Adrenal gland (tissue), 5 donors: ENCODE results near the gene SLC27A5.
"Not testable (repeated sequence)": the region's sequence is repeated elsewhere in the genome, so short reads cannot be mapped to it uniquely, and the experiment has no call there.

ENCODE experiments used
- POLR2A ChIP-seq, 2 donors: fragments of 450-650 bp; IDR thresholded peaks; one replicate each; pipeline ENCODE4 v1.6.1; 2017; ENCODE audit warnings: antibody characterized with exemption in 2 of 2, mild to moderate bottlenecking in 2 of 2, moderate library complexity in 1 of 2
- TF ChIP-seq, protein P1 (sequence below), 6 experiments: fragments of 450-650 bp in 4 of 6; fragments of 200-600 bp in 2 of 6; sonication (generic) in 1 of 6; IDR thresholded peaks; 1 replicate in 5 of 6; 2 replicates in 1 of 6; pipeline versions ENCODE4 v1.5.1 to v1.8.0; 2016 to 2021; ENCODE audit warnings: antibody characterized with exemption in 6 of 6, mild to moderate bottlenecking in 2 of 6, moderate library complexity in 1 of 6
- donor health status: DM: no; HTN: no; CAD: no.

GRCh38 chr19:58470837-58471543 is 40.8 kb downstream of the SLC27A5 start:
- TF ChIP-seq, protein P1, sequence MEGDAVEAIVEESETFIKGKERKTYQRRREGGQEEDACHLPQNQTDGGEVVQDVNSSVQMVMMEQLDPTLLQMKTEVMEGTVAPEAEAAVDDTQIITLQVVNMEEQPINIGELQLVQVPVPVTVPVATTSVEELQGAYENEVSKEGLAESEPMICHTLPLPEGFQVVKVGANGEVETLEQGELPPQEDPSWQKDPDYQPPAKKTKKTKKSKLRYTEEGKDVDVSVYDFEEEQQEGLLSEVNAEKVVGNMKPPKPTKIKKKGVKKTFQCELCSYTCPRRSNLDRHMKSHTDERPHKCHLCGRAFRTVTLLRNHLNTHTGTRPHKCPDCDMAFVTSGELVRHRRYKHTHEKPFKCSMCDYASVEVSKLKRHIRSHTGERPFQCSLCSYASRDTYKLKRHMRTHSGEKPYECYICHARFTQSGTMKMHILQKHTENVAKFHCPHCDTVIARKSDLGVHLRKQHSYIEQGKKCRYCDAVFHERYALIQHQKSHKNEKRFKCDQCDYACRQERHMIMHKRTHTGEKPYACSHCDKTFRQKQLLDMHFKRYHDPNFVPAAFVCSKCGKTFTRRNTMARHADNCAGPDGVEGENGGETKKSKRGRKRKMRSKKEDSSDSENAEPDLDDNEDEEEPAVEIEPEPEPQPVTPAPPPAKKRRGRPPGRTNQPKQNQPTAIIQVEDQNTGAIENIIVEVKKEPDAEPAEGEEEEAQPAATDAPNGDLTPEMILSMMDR (IDR thresholded peaks at IDR 0.05) = not testable (repeated sequence)
- not testable (repeated sequence) for TF ChIP-seq POLR2A (IDR thresholded peaks at IDR 0.05)
